ENCODE results near the gene CORIN. TPM values are rescaled to one million over a fixed set of nuclear protein-coding genes. Genes with fewer than 3 reads are reported as not detected.

The CORIN gene
- total RNA-seq, 1 experiment from 2014 or later: 0.07 TPM

DNA sequence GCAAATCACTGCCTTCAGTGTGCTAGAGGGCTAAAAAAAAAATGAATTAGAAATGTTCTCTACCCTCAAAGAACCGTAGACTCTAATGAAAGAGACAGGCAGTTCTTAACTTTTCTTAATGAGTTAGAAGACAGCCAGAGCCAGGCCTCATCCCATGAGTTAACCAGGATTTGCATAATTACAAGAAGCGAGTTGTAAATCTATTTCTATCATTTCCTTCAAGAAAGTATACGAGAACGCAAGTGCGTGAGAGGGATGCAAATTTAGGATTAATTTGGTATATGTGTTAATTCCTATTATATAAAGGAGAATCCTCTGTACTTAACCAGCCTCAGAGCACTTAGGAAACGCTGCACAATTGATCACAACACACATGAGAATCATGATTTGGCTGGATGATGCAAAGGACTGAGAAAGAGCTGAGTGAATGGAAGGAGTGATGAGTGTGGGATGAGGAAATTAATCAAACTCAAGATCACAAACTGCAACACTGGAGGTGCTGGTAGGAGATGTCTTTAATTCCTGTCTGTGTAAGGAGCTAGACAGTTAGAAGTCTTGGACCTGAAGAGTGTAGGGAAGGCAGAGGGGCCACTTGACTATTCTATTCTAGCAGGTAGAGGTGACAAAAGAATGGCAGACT, 195.6 kb downstream of the CORIN start:
- TF ChIP-seq, protein P1, sequence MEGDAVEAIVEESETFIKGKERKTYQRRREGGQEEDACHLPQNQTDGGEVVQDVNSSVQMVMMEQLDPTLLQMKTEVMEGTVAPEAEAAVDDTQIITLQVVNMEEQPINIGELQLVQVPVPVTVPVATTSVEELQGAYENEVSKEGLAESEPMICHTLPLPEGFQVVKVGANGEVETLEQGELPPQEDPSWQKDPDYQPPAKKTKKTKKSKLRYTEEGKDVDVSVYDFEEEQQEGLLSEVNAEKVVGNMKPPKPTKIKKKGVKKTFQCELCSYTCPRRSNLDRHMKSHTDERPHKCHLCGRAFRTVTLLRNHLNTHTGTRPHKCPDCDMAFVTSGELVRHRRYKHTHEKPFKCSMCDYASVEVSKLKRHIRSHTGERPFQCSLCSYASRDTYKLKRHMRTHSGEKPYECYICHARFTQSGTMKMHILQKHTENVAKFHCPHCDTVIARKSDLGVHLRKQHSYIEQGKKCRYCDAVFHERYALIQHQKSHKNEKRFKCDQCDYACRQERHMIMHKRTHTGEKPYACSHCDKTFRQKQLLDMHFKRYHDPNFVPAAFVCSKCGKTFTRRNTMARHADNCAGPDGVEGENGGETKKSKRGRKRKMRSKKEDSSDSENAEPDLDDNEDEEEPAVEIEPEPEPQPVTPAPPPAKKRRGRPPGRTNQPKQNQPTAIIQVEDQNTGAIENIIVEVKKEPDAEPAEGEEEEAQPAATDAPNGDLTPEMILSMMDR (IDR thresholded peaks at IDR 0.05; ENCODE audit: unreplicated experiment): no peak
- Mint-ChIP-seq H3K27me3 (ENCODE audit: unreplicated experiment) (no peaks in the 10 kb centered on the region), H3K36me3 (ENCODE audit: insufficient read depth, unreplicated experiment) (no peaks in the 10 kb centered on the region), H3K4me1 (ENCODE audit: low read depth, unreplicated experiment) (no peaks in the 10 kb centered on the region), H3K9me3 (ENCODE audit: low read depth, unreplicated experiment) (no peaks in the 10 kb centered on the region), H3K4me3 (ENCODE audit: low read depth, unreplicated experiment) (no peak overlapping the region), H3K27ac (ENCODE audit: unreplicated experiment) (no peak overlapping the region)
- DNase-seq: no peak
- intact Hi-C loops (cut with micrococcal nuclease; ENCODE audit: unreplicated experiment): no loop called here
- CTCF ChIA-PET: no interaction called here
- BruUV-seq (replicated peaks): no TSS peak

DNA sequence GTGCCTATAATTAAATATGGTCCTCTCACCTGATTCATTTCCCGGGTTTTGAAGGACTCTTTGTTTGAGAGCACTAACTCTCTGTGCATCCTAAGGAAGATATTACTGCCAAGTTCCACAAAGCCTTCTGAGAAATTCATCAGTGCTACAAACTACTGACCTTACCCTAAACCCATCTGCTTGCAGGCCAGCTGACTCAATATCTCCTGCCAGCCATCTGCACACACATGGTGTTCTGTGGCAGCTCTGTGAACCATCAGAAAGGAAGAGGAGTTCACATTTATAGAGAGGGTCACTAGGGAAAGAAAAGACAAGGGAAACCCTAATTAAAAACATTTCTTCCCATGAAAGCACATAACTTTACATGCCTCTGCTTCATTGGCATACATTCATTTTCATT, 196.1 kb downstream of the CORIN start:
- no TSS peak for BruUV-seq (replicated peaks)
- CTCF ChIA-PET: no interaction called here
- H3K36me3 Mint-ChIP-seq (ENCODE audit: insufficient read depth, unreplicated experiment): no peaks in the 10 kb centered on the region

DNA sequence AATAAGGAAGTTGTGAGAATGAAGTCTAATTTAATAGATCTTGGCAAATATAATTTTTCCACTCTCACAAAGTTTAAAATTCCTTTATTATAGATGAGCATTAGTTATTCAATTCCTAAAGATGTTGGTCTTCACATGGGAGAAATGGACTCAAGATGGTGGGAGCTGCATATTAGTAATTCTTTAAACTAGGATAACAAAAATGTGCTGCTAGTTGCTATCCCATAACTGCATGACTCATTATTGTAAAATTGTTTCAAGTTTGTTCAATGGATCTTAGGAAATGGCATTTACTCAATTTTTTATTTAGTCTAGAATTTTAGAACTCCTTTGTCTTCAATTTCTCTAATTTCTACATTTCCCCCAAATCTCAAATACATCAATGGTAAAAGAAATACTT, 197.0 kb downstream of the CORIN start:
- no TSS peak for BruUV-seq (replicated peaks)
- CTCF ChIA-PET: no interaction called here
- Mint-ChIP-seq H3K27ac (ENCODE audit: unreplicated experiment) (no peak overlapping the region), H3K9me3 (ENCODE audit: low read depth, unreplicated experiment) (no peaks in the 10 kb centered on the region), H3K36me3 (ENCODE audit: insufficient read depth, unreplicated experiment) (no peaks in the 10 kb centered on the region), H3K4me3 (ENCODE audit: low read depth, unreplicated experiment) (no peak overlapping the region), H3K4me1 (ENCODE audit: low read depth, unreplicated experiment) (no peaks in the 10 kb centered on the region), H3K27me3 (ENCODE audit: unreplicated experiment) (peaks cover 8% of the 10 kb centered on the region)
- intact Hi-C loops (cut with micrococcal nuclease; ENCODE audit: unreplicated experiment): no loop called here
- TF ChIP-seq, protein P1 (IDR thresholded peaks at IDR 0.05; ENCODE audit: unreplicated experiment): no peak
- DNase-seq: no peak

More for the DNA sequence above, 196.1 kb downstream of the CORIN start:
- Mint-ChIP-seq H3K27me3 (ENCODE audit: unreplicated experiment) (no peaks in the 10 kb centered on the region), H3K9me3 (ENCODE audit: low read depth, unreplicated experiment) (no peaks in the 10 kb centered on the region), H3K4me1 (ENCODE audit: low read depth, unreplicated experiment) (no peaks in the 10 kb centered on the region), H3K4me3 (ENCODE audit: low read depth, unreplicated experiment) (no peak overlapping the region), H3K27ac (ENCODE audit: unreplicated experiment) (no peak overlapping the region)
- no peak for DNase-seq
- TF ChIP-seq, protein P1 (IDR thresholded peaks at IDR 0.05; ENCODE audit: unreplicated experiment): no peak
- intact Hi-C loops (cut with micrococcal nuclease; ENCODE audit: unreplicated experiment): no loop called here

DNA sequence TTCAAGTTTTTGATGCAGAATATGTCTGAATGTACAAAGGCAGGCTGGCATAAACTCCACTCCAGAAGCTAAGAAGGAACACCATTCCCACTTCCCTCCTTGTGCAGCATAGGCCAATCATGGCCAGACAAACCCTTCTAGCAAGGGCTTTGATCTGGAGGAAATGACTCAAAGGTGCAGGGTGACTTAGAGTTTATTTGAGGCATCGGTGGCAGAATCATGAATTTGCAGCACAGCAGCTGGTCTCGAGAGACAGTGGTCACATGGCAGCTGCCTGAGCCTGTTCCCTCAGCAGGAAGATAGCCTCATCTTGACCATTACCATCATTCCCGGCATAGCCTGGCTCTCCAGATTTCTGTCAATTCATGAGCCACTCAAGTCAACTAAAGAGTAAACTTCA, 198.3 kb downstream of the CORIN start:
- CTCF ChIA-PET: no interaction called here
- Mint-ChIP-seq H3K4me1 (ENCODE audit: low read depth, unreplicated experiment) (no peaks in the 10 kb centered on the region), H3K4me3 (ENCODE audit: low read depth, unreplicated experiment) (no peak overlapping the region), H3K27ac (ENCODE audit: unreplicated experiment) (no peak overlapping the region), H3K36me3 (ENCODE audit: insufficient read depth, unreplicated experiment) (no peaks in the 10 kb centered on the region), H3K9me3 (ENCODE audit: low read depth, unreplicated experiment) (no peaks in the 10 kb centered on the region), H3K27me3 (ENCODE audit: unreplicated experiment) (peaks cover 16% of the 10 kb centered on the region)
- no TSS peak for BruUV-seq (replicated peaks)
- no peak for DNase-seq
- TF ChIP-seq, protein P1 (IDR thresholded peaks at IDR 0.05; ENCODE audit: unreplicated experiment): no peak
- intact Hi-C loops (cut with micrococcal nuclease; ENCODE audit: unreplicated experiment): no loop called here
